ENCODE measurements around the gene TENM4. TPM values are rescaled to one million over a fixed set of nuclear protein-coding genes. Genes with fewer than 3 reads are reported as not detected.

Gene TENM4
- polyA plus RNA-seq, 1 of the 3 experiments (the other 2 are of a cell fraction), result 16.7 TPM

DNA sequence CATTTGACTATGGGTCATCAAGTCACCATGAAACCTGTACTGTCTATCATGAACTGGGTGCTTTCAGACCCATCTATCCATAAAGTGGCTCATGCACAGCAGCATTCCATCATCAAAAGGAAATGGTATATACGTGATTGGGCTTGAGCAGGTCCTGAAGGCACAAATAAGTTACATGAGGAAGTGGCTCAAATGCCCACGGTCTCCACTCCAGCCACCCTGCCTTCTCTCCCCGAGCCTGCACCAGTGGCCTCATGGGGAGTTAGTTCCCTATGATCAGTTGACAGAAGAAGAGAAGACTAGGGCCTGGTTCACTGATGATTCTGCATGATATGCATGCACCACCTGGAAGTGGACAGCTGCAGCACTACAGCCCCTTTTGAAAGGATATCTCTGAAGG lies 312.5 kb downstream of the TENM4 start:
- Histone ChIP-seq H3K9me3 (no peaks in the 10 kb centered on the region; the same call in 1 of the 2 replicates), H3K27ac (ENCODE audit: low read depth in 2 of 2, low read length in 1 of 2) (no peak overlapping the region), H4K20me1 (ENCODE audit: insufficient read depth) (no peaks in the 10 kb centered on the region), H3K4me3 (ENCODE audit: low read depth in 2 of 2, low read length in 1 of 2) (no peak overlapping the region), H3F3A (replicated peaks; ENCODE audit: insufficient read depth) (no peaks in the 10 kb centered on the region), H3K36me3 (replicated peaks in 1 of 2; ENCODE audit: control insufficient read depth in 1 of 2, insufficient read depth in 2 of 2, low read length in 1 of 2) (no peaks in the 10 kb centered on the region), H3K27me3 (ENCODE audit: insufficient read depth) (no peaks in the 10 kb centered on the region), H3K9ac (no peak overlapping the region), H2AFZ (ENCODE audit: low read depth) (no peak overlapping the region), H3K4me1 (ENCODE audit: control insufficient read depth in 1 of 2, insufficient read depth in 2 of 2, low read depth in 1 of 2, low read length in 1 of 2) (no peaks in the 10 kb centered on the region), H3K79me2 (ENCODE audit: insufficient read depth) (no peaks in the 10 kb centered on the region), H3K4me2 (no peak overlapping the region), H3K9me2 (no peaks in the 10 kb centered on the region)
- no peak for TF ChIP-seq EP300 (IDR thresholded peaks at IDR 0.05; ENCODE audit: borderline replicate concordance in 1 of 2, low read depth in 1 of 2, low read length in 1 of 2)
- TF ChIP-seq, protein P1, sequence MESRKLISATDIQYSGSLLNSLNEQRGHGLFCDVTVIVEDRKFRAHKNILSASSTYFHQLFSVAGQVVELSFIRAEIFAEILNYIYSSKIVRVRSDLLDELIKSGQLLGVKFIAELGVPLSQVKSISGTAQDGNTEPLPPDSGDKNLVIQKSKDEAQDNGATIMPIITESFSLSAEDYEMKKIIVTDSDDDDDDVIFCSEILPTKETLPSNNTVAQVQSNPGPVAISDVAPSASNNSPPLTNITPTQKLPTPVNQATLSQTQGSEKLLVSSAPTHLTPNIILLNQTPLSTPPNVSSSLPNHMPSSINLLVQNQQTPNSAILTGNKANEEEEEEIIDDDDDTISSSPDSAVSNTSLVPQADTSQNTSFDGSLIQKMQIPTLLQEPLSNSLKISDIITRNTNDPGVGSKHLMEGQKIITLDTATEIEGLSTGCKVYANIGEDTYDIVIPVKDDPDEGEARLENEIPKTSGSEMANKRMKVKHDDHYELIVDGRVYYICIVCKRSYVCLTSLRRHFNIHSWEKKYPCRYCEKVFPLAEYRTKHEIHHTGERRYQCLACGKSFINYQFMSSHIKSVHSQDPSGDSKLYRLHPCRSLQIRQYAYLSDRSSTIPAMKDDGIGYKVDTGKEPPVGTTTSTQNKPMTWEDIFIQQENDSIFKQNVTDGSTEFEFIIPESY (IDR thresholded peaks at IDR 0.05; ENCODE audit: borderline replicate concordance, low read depth), result no peak
- TF ChIP-seq NRF1 (IDR thresholded peaks at IDR 0.05; ENCODE audit: low read depth, low read length), result no peak
- TF ChIP-seq, protein P2, sequence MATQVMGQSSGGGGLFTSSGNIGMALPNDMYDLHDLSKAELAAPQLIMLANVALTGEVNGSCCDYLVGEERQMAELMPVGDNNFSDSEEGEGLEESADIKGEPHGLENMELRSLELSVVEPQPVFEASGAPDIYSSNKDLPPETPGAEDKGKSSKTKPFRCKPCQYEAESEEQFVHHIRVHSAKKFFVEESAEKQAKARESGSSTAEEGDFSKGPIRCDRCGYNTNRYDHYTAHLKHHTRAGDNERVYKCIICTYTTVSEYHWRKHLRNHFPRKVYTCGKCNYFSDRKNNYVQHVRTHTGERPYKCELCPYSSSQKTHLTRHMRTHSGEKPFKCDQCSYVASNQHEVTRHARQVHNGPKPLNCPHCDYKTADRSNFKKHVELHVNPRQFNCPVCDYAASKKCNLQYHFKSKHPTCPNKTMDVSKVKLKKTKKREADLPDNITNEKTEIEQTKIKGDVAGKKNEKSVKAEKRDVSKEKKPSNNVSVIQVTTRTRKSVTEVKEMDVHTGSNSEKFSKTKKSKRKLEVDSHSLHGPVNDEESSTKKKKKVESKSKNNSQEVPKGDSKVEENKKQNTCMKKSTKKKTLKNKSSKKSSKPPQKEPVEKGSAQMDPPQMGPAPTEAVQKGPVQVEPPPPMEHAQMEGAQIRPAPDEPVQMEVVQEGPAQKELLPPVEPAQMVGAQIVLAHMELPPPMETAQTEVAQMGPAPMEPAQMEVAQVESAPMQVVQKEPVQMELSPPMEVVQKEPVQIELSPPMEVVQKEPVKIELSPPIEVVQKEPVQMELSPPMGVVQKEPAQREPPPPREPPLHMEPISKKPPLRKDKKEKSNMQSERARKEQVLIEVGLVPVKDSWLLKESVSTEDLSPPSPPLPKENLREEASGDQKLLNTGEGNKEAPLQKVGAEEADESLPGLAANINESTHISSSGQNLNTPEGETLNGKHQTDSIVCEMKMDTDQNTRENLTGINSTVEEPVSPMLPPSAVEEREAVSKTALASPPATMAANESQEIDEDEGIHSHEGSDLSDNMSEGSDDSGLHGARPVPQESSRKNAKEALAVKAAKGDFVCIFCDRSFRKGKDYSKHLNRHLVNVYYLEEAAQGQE (IDR thresholded peaks at IDR 0.05; ENCODE audit: low read depth, low read length), result no peak
- TF ChIP-seq, protein P3, sequence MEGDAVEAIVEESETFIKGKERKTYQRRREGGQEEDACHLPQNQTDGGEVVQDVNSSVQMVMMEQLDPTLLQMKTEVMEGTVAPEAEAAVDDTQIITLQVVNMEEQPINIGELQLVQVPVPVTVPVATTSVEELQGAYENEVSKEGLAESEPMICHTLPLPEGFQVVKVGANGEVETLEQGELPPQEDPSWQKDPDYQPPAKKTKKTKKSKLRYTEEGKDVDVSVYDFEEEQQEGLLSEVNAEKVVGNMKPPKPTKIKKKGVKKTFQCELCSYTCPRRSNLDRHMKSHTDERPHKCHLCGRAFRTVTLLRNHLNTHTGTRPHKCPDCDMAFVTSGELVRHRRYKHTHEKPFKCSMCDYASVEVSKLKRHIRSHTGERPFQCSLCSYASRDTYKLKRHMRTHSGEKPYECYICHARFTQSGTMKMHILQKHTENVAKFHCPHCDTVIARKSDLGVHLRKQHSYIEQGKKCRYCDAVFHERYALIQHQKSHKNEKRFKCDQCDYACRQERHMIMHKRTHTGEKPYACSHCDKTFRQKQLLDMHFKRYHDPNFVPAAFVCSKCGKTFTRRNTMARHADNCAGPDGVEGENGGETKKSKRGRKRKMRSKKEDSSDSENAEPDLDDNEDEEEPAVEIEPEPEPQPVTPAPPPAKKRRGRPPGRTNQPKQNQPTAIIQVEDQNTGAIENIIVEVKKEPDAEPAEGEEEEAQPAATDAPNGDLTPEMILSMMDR (IDR thresholded peaks at IDR 0.05), result no peak
- no peak for TF ChIP-seq NFIC (IDR thresholded peaks at IDR 0.05; ENCODE audit: borderline replicate concordance)
- no peak for TF ChIP-seq TEAD4 (IDR thresholded peaks at IDR 0.05; ENCODE audit: borderline replicate concordance, insufficient read depth)
- no peak for TF ChIP-seq RXRA (IDR thresholded peaks at IDR 0.05; ENCODE audit: borderline replicate concordance, low read depth)
- TF ChIP-seq GABPA (IDR thresholded peaks at IDR 0.05; ENCODE audit: low read depth), result no peak
- ChIA-PET POLR2A (no interaction called here), CTCF (no interaction called here)
- no peak for DNase-seq
- 79% methylated on average over 3 of the region's 3 CpGs for WGBS (ENCODE audit: low lambda C conversion rate)

All from SK-N-SH (cell line).